Left lobe of liver (tissue), 2 donors: ENCODE measurements around the gene TPBG. TPM values are rescaled to one million over a fixed set of nuclear protein-coding genes. Genes with fewer than 3 reads are reported as not detected.

Experiments
- ATAC-seq: fragments of 200-7000 bp; cut with Tn5 transposase; one replicate; pipeline ENCODE4 v1.9.1; 2020; ENCODE audit warnings: mild to moderate bottlenecking, moderate library complexity
- DNase-seq: peaks from one replicate; pipeline ENCODE4 v3.0.0-alpha.2; 2020; ENCODE audit warnings: low spot score
- total RNA-seq: library from RNA; stranded (reverse); gene quantifications from one replicate; pipeline ENCODE4 v1.2.1, GENCODE V29; 2021
- donor health status: DM: no; HTN: no; CAD: no; lungs with moderate emphysema.
- donor health status: DM: no; HTN: yes; CAD: no.

Gene TPBG, protein sequence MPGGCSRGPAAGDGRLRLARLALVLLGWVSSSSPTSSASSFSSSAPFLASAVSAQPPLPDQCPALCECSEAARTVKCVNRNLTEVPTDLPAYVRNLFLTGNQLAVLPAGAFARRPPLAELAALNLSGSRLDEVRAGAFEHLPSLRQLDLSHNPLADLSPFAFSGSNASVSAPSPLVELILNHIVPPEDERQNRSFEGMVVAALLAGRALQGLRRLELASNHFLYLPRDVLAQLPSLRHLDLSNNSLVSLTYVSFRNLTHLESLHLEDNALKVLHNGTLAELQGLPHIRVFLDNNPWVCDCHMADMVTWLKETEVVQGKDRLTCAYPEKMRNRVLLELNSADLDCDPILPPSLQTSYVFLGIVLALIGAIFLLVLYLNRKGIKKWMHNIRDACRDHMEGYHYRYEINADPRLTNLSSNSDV
- 1.0 TPM for total RNA-seq

DNA sequence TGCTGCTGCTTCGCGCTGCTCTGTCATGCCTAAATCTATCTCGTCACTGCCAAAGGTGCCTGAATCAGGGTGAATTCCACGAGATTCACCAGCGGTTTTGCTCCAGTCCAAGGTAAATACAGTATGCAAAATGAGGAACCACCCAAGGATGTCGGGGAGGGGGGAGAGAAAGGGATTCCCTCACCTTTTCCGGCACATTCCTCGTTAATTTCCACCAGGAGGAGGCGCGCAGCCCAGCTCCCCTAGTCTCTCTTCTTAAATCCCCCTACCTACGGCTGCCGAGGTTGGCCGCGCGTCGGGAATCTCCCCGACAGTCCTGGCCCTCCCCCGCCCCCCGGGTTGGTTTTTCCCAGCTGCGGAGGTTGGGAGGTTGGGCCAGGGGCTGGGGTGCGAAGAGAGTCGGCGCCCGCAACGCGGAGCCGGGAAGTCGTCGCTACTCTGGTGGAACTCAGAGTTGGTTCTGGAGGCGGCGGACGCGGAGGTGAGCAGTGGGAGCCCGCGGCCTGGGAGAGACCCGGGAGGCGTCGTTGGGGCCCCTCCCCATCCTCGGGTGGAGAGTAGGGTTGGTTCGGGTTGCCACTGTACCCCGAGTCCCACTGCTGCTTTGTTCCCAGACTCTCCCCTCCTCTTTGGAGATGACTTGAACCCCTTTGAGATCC is at the start of gene TPBG:
Gene TPBG (plus strand): TSS at position 390 of the 659 bp plus-strand sequence. CDS start 1,145 bp downstream, outside the sequence.
- ATAC-seq (peak; percentile 58), DNase-seq (no peak)

DNA sequence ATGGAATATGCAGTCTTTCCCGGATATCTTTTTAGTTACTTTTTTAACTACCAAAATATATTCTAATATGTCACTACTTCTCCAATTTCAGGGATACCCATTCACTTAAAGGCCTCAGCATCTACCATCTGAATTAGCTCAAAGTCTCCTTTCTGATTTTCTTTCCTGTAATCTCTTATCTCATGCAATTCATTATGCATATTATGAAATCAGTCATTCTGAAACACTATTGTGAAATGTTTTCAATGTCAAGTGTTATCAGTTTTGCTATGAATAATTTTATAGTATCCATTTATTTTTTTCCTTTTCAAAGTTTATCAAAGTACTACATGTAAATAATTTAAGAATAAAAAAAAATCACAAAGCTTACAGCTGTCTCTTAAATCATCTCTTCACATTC is 41.2 kb upstream of the TPBG start:
- no peak for ATAC-seq
- no peak for DNase-seq

DNA sequence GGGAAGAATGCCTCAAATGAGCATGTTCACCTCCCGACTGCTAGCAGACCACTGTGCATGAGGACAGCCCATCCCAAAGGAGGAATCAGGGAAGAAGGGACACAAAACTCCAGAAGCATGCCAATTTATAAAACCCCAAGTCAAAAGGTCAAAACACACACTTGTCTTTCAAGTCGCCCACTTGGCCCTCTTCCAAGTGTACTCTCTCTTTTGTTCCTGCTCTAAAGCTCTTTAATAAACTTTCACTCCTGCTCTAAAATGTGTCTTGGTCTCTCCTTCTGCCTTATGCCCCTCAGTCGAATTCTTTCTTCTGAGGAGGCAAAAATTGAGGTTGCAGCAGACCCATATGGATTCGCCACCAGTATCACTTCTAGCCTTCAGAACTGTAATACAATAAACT is 33.9 kb upstream of the TPBG start:
- DNase-seq (no peak), ATAC-seq (no peak)

DNA sequence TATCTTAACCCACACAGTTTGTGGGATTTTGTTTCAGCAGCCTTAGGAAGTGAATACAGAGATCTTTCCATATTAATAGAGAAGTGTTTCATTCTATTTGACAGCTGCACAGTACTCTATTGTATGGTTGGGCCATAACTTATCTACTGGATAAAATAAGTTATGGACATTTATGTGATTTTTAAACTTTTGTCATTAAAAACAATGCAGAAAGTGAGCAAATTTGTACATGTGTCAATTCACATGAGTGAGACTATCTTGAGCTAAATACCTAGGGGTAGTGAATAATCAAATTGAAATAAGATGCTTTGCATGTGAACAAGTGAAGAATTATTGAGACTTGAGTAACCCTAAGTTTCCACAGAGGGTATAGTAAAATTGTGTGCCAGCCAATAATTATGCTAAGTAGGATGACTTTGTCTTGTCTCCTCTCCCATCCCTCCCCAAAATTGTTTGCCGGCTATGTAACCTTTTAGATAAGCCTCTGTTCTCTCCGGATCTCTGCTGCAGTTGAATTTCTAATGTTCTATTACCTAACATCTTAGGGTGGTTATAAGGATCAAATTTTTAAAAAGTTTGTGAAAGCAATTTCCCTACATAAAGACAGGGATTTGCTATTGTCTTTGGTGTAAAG is 33.3 kb upstream of the TPBG start:
- DNase-seq (no peak), ATAC-seq (no peak)

DNA sequence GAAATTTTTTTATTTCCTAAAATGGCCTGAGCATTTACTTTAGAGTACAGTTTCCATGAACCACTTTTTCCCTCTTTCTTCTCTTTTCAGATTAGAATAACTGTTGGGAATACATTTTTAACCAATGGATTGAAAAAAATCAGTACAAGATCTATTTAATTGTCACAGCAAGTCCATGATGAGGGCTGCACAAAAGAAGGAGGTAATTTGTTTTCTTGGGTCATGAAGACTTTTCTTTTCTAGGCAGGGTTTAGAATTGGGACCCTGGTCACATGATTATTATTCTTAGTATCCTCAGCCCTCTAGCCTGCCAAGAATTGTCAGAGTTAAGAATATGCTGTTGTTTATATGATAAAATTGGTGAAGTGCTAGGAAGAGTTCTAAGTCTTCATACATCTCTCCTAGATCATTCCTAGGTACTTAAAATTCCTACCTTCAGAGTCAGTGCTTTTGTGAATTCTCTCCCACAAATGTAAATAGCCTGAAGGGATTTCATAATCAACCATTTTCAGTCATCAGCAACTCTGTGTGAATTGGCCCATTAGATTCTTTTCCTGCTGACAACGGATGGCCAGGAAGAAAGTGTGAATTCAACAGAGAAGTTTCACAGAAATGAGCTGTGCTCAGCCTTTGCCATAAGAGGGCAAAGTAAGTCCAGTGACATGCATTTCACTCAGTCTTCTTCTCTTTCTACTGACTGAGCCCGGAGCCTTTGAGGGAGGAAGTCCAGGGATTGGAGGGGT is 32.4 kb upstream of the TPBG start:
- ATAC-seq (no peak), DNase-seq (no peak)

DNA sequence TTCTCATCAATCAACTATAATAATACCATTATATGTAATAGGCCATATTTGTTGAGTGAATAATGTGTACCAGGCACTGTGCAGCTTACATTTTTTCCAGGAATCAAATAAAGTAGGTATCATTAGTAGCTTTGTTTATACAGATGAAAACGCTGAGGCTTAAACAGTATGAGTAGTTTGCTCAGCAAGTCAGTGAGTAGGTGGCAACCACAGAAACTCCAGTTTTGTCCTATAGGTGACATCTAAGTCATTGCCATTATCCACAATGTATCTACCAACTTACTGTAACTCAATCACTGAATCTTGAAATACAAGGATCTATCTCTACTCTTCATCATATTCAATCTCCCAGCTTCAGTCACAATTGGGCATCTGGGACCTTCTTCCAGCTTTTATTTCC is 29.8 kb upstream of the TPBG start:
- no peak for ATAC-seq
- no peak for DNase-seq

DNA sequence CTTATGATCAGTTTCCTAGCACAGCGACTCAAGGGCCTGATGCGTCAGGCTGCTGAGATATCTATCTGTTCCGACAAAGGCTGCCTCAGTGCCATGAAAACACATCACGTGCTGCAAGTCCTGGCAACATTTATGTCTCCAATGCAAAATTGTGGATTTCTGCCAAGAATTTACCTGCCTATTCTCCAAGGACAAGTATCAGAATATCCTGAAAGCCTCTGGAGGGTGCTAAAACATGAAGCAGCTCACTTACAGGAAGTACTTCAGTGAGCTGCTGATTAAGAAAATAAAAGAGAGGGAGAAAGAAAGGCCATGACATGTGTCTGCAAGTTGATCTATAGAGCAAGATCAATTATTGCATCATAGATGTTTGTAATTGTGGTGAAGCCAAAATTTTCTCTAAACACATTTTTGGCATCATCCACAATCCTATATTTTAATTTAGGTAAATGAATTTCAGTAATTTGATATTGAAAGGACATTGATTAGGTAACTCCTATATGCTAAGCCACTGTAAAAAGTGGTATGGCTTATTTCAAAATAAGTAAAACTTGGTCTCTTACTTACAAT is 25.8 kb upstream of the TPBG start:
- ATAC-seq = no peak
- DNase-seq = no peak

DNA sequence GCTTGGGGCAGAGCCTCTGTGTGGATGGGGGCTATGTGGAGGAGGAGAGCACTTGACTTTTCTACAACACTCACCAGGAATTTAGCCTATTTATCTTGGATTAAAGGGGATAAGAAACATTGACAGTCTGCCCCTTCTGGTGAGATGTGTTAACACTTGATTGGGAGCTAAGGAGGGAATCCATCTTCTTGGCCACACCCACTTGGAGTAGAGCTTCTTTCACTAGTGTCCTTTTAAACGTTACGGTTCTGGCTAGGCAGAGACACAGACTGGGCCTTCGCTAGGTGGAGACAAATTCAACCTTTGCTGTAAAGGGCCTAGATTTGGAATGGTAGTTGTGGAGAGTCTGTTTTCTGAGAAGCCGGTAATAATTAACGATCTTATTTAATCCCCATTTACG is 15.5 kb upstream of the TPBG start:
- no peak for DNase-seq
- no peak for ATAC-seq

DNA sequence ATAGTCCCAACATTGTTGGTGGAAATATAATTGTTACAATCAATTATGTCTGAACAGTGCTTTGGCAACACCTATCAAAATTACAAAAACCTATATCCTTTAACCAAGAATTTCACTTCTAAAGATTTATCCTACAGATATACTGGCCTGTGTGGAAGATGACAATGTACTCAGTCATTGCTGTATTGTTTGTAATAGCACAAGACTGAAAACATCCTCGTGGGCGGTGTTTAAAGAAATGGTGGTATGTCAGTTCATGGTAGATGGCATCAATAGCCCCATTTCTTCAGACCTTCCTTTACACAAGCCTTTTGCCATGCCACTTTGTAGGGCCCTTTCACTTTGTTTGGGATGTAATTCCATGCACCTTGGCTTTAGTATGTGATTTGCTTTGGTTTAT is 9.8 kb upstream of the TPBG start:
- DNase-seq (no peak), ATAC-seq (no peak)

DNA sequence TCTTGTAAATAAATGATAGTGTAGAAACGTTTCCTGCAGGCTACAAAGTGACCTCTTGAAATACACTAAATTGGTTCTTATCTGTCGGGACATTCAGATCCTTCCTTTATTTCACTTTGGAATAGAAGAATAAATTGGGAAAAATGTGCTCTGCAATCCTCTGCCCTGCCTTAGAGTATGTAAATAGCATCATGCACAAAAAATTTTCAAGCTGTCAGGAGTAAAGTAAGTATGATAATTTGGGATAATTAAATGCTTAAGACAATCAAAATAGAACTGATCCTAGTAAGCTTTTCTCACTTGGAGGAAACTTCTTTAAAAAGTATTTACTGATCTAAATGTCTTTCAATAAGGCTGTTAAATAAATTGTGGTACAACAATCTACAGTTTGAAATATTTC is 3.1 kb upstream of the TPBG start:
- no peak for ATAC-seq
- DNase-seq = no peak

DNA sequence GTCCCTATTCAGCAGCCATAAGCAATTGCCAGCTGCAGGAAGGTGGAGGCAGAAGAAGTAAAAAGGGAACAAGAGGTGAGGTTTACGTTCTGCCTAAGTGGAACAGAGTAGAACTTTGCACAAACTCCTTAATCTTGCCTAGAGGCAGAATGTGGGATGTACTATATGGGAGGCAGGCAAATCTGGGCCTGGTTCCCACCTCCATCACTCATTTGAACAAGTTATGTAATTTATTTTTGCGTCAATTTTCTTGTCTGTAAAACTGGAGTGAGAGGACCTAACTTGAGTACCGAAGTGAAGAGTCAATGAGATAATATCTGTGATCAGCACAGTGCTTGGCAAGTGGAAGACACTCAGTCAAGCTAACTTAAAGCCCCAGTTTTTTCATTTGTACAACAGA is 2.0 kb upstream of the TPBG start:
- ATAC-seq = no peak
- DNase-seq = no peak

DNA sequence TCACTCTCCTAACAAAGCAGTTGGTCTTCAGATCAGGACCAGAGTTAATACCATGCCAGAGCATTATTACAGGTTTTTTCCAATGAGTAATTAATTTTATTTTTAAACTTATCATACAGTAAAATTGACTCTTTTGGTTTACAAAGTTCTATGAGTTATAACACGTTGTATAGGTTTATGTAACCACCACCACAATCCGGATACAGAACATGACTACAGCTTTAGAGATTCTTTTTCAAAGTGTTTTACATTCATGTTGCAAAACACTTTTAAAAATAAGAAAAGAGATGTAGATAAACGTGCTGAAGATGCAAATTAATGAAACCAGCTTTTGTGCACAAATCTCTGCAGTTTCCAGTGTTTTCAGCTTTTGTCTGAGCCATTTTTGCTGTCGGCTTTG is 1.5 kb upstream of the TPBG start:
- no peak for ATAC-seq
- no peak for DNase-seq

DNA sequence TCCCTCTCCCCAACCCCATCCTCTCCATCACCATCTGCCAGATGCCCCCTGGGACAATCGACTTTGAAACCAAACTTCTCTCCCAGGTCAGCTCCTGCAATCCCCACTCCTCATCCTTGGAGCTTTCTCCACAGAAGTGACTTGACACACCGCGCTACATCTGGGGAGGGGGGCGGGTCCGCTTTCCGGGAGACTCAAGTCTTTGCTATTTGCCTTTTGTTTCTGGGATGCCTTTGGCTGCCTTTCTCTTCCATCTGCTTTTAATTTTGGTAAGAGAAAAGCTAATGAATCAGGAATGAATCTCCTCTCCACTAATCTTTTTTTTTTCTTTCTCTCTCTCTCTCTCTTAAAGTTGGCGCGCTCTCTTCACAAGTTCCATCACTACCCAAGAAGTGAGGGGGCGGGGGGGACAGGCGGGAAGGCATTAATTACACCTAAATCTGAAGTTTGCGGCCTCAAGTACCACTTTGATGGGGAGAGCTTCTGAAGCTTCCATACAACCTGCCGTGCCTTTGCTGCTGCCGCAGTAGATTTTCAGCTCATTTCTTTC is 664 bp upstream of the TPBG start:
- no peak for DNase-seq
- ATAC-seq = no peak

DNA sequence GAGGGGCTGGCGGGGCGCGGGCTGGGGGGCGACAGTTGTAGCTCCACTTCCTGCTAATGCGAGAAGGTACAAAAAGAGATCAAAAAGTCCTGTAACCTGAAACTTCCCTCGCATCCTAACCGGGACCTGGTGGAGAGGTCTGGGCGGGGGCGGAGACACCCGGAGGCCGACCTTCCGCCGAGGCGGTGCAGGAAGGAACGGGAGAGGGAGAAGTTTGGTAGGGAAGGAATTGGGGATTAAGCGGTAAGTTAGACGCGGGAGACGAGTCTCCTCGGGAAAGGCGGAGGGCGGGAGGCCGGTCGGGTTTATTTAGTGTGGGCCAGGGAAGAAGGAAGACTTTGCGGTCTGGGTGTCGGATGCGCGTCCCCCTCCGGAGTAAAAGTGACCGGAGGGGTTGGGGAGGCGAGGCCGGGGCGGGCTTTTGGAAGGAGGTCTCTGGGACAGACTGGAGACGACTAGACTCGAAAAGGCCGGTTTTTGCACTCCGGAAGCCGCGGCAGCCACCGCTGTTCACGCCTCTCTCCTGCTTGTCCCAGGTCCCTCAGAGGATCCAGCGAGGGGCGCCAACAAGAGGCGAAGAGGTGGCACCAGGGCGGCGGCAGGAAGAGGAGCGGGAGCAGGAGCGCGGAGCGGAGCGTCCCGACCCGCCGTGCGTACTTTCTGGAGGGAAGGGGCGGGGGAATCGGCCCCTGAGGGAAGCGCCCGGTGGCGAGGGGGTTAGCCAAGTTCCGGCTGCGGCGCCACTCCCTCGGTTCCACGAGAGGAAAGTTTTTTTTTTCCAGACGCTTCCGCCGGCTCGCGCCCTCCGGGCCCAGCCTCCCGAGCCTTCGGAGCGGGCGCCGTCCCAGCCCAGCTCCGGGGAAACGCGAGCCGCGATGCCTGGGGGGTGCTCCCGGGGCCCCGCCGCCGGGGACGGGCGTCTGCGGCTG is 734 bp downstream of the TPBG start:
- ATAC-seq (peak; percentile 66), DNase-seq (no peak)

DNA sequence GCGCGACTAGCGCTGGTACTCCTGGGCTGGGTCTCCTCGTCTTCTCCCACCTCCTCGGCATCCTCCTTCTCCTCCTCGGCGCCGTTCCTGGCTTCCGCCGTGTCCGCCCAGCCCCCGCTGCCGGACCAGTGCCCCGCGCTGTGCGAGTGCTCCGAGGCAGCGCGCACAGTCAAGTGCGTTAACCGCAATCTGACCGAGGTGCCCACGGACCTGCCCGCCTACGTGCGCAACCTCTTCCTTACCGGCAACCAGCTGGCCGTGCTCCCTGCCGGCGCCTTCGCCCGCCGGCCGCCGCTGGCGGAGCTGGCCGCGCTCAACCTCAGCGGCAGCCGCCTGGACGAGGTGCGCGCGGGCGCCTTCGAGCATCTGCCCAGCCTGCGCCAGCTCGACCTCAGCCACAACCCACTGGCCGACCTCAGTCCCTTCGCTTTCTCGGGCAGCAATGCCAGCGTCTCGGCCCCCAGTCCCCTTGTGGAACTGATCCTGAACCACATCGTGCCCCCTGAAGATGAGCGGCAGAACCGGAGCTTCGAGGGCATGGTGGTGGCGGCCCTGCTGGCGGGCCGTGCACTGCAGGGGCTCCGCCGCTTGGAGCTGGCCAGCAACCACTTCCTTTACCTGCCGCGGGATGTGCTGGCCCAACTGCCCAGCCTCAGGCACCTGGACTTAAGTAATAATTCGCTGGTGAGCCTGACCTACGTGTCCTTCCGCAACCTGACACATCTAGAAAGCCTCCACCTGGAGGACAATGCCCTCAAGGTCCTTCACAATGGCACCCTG is 1.6 kb downstream of the TPBG start:
- ATAC-seq (peak; percentile 25), DNase-seq (no peak)

DNA sequence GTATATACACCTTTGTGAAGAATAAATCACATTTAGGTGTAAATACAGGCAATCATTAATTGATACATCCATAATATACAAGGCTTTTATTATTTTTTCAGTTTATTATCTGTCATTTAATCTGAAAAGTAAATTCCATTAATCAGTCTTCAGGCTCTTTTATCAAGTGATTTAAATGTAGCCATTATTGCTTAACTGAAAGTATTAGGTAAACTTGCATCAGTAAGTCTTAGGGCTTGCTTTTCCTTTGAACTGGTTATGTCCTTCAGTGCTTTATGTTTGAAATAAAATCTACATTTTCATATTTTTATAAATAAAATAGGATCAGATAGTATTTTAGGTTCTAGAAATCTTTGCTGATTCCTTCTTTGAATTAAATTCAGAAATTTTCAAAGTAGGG is 4.1 kb downstream of the TPBG start:
- ATAC-seq (no peak), DNase-seq (no peak)

DNA sequence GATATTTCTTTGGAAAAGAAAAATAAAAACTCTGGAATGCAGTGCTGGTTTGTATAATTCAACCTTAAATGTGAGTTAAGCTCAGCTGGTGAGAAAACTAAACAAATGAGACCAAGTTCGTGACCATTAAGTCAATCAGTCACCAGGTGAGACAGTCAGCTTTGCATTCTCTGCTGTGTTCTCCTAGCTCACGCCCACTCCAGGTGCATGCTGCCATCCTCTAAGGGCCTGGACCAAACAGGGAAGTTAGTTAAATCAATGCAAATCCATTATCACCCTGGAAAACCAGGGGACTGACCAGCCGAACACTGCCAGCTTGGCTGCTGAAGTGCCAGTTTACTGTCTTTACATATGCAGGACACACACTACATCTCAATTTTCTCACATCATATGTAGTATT is 7.2 kb downstream of the TPBG start:
- DNase-seq (no peak), ATAC-seq (no peak)

DNA sequence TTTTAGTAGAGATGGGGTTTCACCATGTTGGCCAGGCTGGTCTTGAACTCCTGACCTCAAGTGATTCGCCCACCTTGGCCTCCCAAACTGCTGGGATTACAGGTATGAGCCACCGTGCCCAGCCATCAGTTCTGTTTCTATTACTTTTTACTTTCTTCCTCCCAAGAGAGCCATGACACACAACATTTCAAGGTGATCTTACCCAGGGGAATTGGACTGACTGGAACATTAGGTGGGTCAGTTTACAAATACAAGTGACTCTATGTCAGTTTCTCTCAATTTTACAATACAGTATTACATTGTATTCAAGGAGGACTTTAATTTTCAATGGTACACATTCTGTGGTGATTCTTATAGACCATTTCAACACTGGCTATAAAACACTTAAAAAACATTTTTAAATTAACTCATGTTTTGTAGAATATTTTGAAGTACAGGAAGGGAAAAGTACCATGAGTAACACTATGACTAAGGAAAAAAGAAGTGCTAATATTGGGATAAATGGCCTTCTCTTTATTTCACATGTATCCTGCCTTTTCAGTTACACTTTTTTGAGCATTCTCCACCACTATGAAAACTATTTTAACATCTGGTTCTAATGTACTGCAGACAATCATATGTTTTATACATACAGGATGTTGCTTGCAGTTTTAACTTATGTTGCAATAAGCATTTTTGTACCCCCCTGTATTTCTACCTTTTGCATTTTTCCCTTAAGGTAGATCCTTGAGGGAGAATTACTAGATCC is 8.4 kb downstream of the TPBG start:
- no peak for ATAC-seq
- DNase-seq = no peak
